ENCODE measurements around the gene GUCY1B1.

GRCh38 chr4:155722816-155723499 lies 35.9 kb upstream of the GUCY1B1 start:
- TF ChIP-seq, protein P1, sequence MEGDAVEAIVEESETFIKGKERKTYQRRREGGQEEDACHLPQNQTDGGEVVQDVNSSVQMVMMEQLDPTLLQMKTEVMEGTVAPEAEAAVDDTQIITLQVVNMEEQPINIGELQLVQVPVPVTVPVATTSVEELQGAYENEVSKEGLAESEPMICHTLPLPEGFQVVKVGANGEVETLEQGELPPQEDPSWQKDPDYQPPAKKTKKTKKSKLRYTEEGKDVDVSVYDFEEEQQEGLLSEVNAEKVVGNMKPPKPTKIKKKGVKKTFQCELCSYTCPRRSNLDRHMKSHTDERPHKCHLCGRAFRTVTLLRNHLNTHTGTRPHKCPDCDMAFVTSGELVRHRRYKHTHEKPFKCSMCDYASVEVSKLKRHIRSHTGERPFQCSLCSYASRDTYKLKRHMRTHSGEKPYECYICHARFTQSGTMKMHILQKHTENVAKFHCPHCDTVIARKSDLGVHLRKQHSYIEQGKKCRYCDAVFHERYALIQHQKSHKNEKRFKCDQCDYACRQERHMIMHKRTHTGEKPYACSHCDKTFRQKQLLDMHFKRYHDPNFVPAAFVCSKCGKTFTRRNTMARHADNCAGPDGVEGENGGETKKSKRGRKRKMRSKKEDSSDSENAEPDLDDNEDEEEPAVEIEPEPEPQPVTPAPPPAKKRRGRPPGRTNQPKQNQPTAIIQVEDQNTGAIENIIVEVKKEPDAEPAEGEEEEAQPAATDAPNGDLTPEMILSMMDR (IDR thresholded peaks at IDR 0.05 in 4 of 5, conservative IDR thresholded peaks at IDR 0.05 in 1 of 5), result no peak
- TF ChIP-seq POLR2A (IDR thresholded peaks at IDR 0.05), result no peak

All from gastrocnemius medialis (tissue), 4 donors.